ENCODE data around the gene TBX18. TPM values are rescaled to one million over a fixed set of nuclear protein-coding genes. Genes with fewer than 3 reads are reported as not detected.
A peak's percentile ranks its signal among the peaks of the same experiment; 100 is the strongest.

TBX18 gene
- total RNA-seq, 4 donors from 2014 or later: 1.6 to 19.3 (median 9.5) TPM

DNA sequence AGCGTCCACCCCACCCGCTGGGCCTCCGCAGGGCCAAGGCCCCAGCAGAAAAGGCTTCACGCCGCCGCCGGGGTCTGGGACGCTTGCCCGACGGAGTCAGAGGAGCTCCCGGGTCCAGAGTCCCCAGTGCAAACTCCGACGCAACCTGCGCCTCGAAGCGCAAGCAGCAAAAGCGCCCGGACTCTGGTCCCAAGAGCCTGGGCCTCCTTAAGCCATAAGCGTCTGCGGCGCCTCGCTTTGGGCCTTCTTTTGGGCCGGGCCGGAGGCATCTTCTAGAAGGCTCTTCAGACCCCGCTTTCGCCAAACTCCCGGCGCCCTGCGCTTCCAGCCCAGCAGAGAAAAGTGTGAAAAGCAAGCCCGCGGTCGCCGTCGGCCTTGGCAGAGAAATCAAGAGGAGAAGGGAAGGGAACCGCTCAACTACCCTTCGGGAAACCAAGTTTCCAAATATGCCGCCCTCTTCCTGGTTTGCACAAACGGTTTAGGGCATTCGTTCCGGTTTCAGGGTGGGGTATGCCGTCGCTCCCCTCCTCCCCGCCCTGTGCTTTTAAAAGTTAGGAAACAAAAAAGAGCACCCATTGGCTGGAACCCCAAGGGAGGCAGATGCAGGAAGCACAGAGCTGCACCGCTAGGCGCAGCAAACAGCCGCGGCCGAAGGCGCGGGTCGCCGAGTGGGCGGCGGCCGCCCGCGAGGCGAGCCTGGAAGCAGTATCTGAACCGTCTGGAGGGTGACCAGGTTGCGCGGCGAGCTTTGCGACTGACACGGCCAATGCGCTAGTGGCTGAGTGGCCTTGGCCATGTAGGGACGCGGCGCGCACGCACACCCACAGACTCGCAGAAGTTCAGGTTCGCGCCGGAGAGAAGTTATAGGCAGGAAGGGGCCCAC, 1.2 kb downstream of the TBX18 start:
- WGBS, 2 donors (ENCODE audit: low coverage in 1 of 2): 8% methylated on average over 24 of the region's 74 CpGs; no CpG with 5 or more reads in 1 of the 2 donors
- peaks cover 0 to 33% (median 0%) of the 10 kb centered on the region in 3 donors for H3K4me1 ChIP-seq
- H3K27ac ChIP-seq: peak overlapping the region; percentile 70 to 98 (median 92)
- H3K4me3 ChIP-seq: peak overlapping the region; percentile 46 to 63
- no peaks in the 10 kb centered on the region for H3K36me3 ChIP-seq
- peak; percentile 67 for ATAC-seq
- H3K27me3 ChIP-seq: peaks cover 94% of the 10 kb centered on the region
- H3K9me3 ChIP-seq: peaks cover 0 to 8% (median 0%) of the 10 kb centered on the region in 3 donors
- TF ChIP-seq POLR2AphosphoS5 (IDR thresholded peaks at IDR 0.05): no peak
- TF ChIP-seq, protein P1, sequence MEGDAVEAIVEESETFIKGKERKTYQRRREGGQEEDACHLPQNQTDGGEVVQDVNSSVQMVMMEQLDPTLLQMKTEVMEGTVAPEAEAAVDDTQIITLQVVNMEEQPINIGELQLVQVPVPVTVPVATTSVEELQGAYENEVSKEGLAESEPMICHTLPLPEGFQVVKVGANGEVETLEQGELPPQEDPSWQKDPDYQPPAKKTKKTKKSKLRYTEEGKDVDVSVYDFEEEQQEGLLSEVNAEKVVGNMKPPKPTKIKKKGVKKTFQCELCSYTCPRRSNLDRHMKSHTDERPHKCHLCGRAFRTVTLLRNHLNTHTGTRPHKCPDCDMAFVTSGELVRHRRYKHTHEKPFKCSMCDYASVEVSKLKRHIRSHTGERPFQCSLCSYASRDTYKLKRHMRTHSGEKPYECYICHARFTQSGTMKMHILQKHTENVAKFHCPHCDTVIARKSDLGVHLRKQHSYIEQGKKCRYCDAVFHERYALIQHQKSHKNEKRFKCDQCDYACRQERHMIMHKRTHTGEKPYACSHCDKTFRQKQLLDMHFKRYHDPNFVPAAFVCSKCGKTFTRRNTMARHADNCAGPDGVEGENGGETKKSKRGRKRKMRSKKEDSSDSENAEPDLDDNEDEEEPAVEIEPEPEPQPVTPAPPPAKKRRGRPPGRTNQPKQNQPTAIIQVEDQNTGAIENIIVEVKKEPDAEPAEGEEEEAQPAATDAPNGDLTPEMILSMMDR (IDR thresholded peaks at IDR 0.05): peak in 2 of 4 experiments; percentile 23 to 31
- TF ChIP-seq EP300 (IDR thresholded peaks at IDR 0.05): no peak
- TF ChIP-seq POLR2A (IDR thresholded peaks at IDR 0.05): peak in 1 of 2 donors; percentile 46

DNA sequence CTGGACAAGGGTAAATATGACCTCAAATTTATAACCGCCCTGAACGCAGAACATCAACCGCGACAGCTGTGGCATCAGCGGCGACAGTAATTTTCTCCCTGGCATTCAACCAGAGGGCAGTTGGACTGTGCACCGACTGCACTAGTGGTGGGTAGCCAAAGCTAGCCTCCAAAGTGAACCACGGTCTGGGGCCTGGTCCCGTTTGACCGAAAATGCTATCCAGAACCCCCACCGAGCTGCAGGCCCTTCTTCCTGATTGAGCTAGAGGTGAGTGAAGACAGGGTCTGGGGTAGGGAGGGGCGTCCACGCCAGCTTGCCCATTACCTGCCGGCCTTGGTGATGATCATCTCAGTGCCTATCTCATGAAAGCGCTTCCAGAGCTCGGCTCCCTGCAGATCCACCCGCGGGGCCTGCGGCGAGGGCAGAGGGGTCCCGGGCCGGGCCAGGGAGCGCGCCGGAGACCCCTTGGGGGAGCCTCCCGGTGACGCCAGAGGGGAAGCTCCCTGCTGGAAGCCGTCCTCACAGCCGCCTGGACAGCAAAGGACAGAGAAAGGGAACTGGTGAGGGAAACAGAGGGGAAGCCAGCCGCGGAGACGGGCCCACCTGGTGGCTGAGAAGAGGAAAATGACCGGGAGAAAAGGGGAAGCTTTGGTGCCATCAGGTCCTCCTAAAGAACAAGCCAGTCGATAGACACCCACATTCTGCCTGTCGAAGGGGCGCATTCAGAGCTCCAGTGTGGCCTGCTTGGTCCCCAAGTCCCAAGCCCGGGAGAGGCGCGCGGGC, 2.0 kb downstream of the TBX18 start:
- Histone ChIP-seq H3K4me3 (peak overlapping the region; percentile 46 to 63), H3K27me3 (peaks cover 92% of the 10 kb centered on the region), H3K36me3 (no peaks in the 10 kb centered on the region), H3K9me3 (peaks cover 0 to 6% (median 0%) of the 10 kb centered on the region in 3 donors), H3K4me1 (peaks cover 0 to 33% (median 0%) of the 10 kb centered on the region in 3 donors), H3K27ac (peak overlapping the region; percentile 70 to 98 (median 92))
- TF ChIP-seq, protein P1 (IDR thresholded peaks at IDR 0.05): peak in 2 of 4 experiments; percentile 21 to 31
- TF ChIP-seq POLR2AphosphoS5 (IDR thresholded peaks at IDR 0.05): no peak
- TF ChIP-seq POLR2A (IDR thresholded peaks at IDR 0.05): no peak
- WGBS, 2 donors (ENCODE audit: low coverage in 1 of 2): 35 to 54% methylated on average over 7 to 13 of the region's 40 CpGs
- ATAC-seq: no peak

DNA sequence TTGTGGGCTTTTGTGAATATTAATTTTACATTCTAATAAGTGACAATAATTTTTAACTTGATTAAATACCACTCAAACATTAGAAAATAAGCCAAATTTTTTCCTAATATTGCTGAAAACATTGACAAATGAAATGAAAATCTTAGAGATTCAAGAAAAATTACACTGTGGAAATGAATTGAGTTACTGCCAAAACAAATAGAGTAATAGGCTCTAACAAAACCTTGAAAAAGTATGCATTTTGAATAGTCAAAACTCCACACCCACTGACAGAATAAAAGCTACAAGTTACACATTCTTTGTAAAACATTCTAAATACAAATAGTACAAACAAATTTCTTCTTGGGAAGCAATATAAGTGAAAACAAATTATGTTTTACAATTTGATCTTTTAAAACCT, 5.9 kb downstream of the TBX18 start:
- Histone ChIP-seq H3K36me3 (no peaks in the 10 kb centered on the region), H3K27ac (no peak overlapping the region), H3K4me1 (peaks cover 0 to 16% (median 0%) of the 10 kb centered on the region in 3 donors), H3K9me3 (no peaks in the 10 kb centered on the region), H3K27me3 (peaks cover 62% of the 10 kb centered on the region), H3K4me3 (no peak overlapping the region)
- ATAC-seq: no peak
- TF ChIP-seq, protein P1 (IDR thresholded peaks at IDR 0.05): no peak
- TF ChIP-seq POLR2A (IDR thresholded peaks at IDR 0.05) (no peak), POLR2AphosphoS5 (IDR thresholded peaks at IDR 0.05) (no peak), EP300 (IDR thresholded peaks at IDR 0.05) (no peak)

DNA sequence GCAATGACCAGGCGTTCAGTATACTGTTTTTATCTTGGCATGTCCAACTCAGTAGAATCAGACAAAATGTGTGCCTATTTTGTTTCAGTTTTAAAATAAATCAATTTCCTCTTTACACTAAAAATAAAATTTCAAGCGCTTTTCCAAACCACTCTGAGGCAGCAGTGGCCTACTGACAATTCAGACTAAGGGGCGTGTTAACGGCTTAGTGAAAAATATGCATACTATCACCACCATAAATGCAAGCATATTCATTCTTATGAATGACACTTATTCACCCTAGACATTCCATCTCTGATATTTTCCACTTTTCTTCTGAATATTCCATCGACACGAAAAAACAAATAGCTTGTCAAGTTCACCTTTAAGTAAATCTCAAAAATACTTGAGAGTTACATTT, 7.5 kb downstream of the TBX18 start:
- peaks cover 46% of the 10 kb centered on the region for H3K27me3 ChIP-seq
- ATAC-seq: no peak
- TF ChIP-seq EP300 (IDR thresholded peaks at IDR 0.05): no peak
- TF ChIP-seq, protein P1 (IDR thresholded peaks at IDR 0.05): no peak
- no peak for TF ChIP-seq POLR2AphosphoS5 (IDR thresholded peaks at IDR 0.05)
- no peak for TF ChIP-seq POLR2A (IDR thresholded peaks at IDR 0.05)
- H3K27ac ChIP-seq: no peak overlapping the region
- 80 to 83% methylated on average over 6 of the region's 6 CpGs for WGBS, 2 donors (ENCODE audit: low coverage in 1 of 2)
- H3K4me3 ChIP-seq: no peak overlapping the region
- no peaks in the 10 kb centered on the region for H3K9me3 ChIP-seq
- no peaks in the 10 kb centered on the region for H3K36me3 ChIP-seq
- no peaks in the 10 kb centered on the region for H3K4me1 ChIP-seq

Data from gastroesophageal sphincter (tissue), 4 donors.